ENCODE measurements around the gene KIF6. TPM values are rescaled to one million over a fixed set of nuclear protein-coding genes. Genes with fewer than 3 reads are reported as not detected.

Gene KIF6
- total and polyA plus RNA-seq, 2 of the 8 experiments (the other 6 are each of a cell fraction or from before 2014, with no cell fraction given): 0.53 to 0.65 TPM

DNA sequence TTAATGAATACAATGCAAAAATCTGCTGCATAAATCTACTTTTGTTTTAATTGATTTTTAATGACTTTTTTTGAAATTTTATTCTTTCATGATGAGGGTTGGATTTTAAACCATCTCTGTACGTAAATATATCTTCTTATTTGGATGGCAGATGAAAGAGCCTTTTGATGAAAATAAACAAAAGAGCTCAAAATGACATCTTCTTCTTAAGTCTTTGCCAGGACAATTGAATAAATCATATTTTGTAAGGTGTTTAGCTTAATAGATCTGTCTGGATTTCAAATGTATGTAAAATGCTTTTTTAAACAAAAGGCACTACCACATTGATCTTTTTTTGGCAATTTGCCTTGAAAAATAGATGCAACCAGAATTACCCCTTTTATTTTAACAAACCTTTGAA, 39.3 kb downstream of the KIF6 start:
- Histone ChIP-seq H3K4me3 (ENCODE audit: extremely low read depth in 1 of 4, insufficient read depth in 2 of 4, low read depth in 3 of 4, low read length in 4 of 4) (no peak overlapping the region), H3K79me1 (ENCODE audit: low read depth, low read length) (no peaks in the 10 kb centered on the region), H4K8ac (ENCODE audit: extremely low read depth, insufficient read depth, low read length) (no peak overlapping the region), H3K79me2 (ENCODE audit: control insufficient read depth in 1 of 2, insufficient read depth in 2 of 2, low read length in 2 of 2) (no peaks in the 10 kb centered on the region), H2AK5ac (ENCODE audit: low read depth, low read length) (no peak overlapping the region), H3K18ac (ENCODE audit: extremely low read depth, low read length) (no peak overlapping the region), H3K27me3 (replicated peaks in 1 of 4; ENCODE audit: control insufficient read depth in 3 of 4, extremely low read depth in 1 of 4, insufficient read depth in 3 of 4, low read length in 3 of 4) (no peaks in the 10 kb centered on the region), H3K14ac (ENCODE audit: insufficient read length) (no peak overlapping the region), H2BK120ac (replicated peaks; ENCODE audit: low read depth, low read length) (no peak overlapping the region), H2BK5ac (ENCODE audit: low read depth, low read length) (no peak overlapping the region), H4K91ac (replicated peaks; ENCODE audit: insufficient read length, low read length) (no peak overlapping the region), H3K23me2 (ENCODE audit: low read depth, low read length) (no peaks in the 10 kb centered on the region), H3K4ac (replicated peaks; ENCODE audit: insufficient read length, low read depth, low read length) (no peak overlapping the region), H4K20me1 (replicated peaks in 1 of 2; ENCODE audit: control insufficient read depth in 1 of 2, insufficient read depth in 2 of 2, low read length in 2 of 2) (no peaks in the 10 kb centered on the region), H3K23ac (ENCODE audit: insufficient read length) (no peak overlapping the region), H3K27ac (ENCODE audit: low read depth, low read length) (no peak overlapping the region), H3K4me1 (replicated peaks in 1 of 4; ENCODE audit: control insufficient read depth in 3 of 4, insufficient read depth in 4 of 4, low read length in 3 of 4) (no peaks in the 10 kb centered on the region; a peak in 1 of 7 replicates), H3K9ac (replicated peaks in 1 of 4; ENCODE audit: extremely low read depth in 1 of 4, low read depth in 3 of 4, low read length in 3 of 4) (no peak overlapping the region), H3K56ac (replicated peaks; ENCODE audit: insufficient read length, low read depth, low read length) (no peak overlapping the region), H2AFZ (ENCODE audit: low read length) (no peak overlapping the region), H3K4me2 (ENCODE audit: insufficient read depth in 1 of 2, low read depth in 2 of 2, low read length in 2 of 2) (no peak overlapping the region), H3K9me3 (ENCODE audit: insufficient read depth in 2 of 2, low read depth in 1 of 2, low read length in 1 of 2) (no peaks in the 10 kb centered on the region), H2BK15ac (ENCODE audit: low read length) (no peak overlapping the region), H4K5ac (ENCODE audit: insufficient read length, low read depth, low read length) (no peak overlapping the region), H2BK12ac (ENCODE audit: low read depth, low read length) (no peak overlapping the region), H3K36me3 (ENCODE audit: control insufficient read depth in 2 of 4, insufficient read depth in 4 of 4, low read length in 3 of 4) (no peaks in the 10 kb centered on the region), H2BK20ac (ENCODE audit: low read length) (no peak overlapping the region)
- TF ChIP-seq ATF3 (IDR thresholded peaks at IDR 0.05; ENCODE audit: insufficient read depth, low read depth, low read length): no peak
- TF ChIP-seq RFX5 (IDR thresholded peaks at IDR 0.05; ENCODE audit: borderline replicate concordance, low read depth, low read length): no peak
- TF ChIP-seq POLR2A (IDR thresholded peaks at IDR 0.05; ENCODE audit: control extremely low read depth in 1 of 2, low read depth in 2 of 2, low read length in 2 of 2): no peak
- no peak for TF ChIP-seq CHD2 (IDR thresholded peaks at IDR 0.05; ENCODE audit: low read length)
- TF ChIP-seq CBX5 (IDR thresholded peaks at IDR 0.05; ENCODE audit: low read depth, low read length): no peak
- no peak for TF ChIP-seq TBP (IDR thresholded peaks at IDR 0.05; ENCODE audit: low read depth, low read length)
- TF ChIP-seq TAF7 (optimal IDR thresholded peaks at IDR 0.05; ENCODE audit: borderline replicate concordance, low read depth, low read length): no peak
- no peak for TF ChIP-seq GTF2F1 (IDR thresholded peaks at IDR 0.05; ENCODE audit: borderline replicate concordance, low read depth, low read length)
- CTCF ChIA-PET (ENCODE audit: partially characterized antibody): no interaction called here
- WGBS, 2 experiments (ENCODE audit: extremely low coverage in 1 of 2, insufficient coverage in 1 of 2, insufficient read length in 1 of 2, insufficient replicate concordance in 2 of 2, low coverage in 1 of 2, low lambda C conversion rate in 2 of 2, missing lambda C conversion rate in 1 of 2): 89% methylated on average over 1 of the region's 1 CpG; no CpG with 5 or more reads in 1 of the 2 experiments
- POLR2A ChIA-PET (ENCODE audit: partially characterized antibody): interaction anchor here (0.6 kb wide), 1 partner anchor 39 kb away, joined by 3 read pairs; no protein-coding TSS in a partner anchor
- DNase-seq (ENCODE audit: low read depth in 1 of 2, low spot score in 2 of 2) (no peak), FAIRE-seq (no peak)

All from H1 (cell line).